ENCODE results near the gene MOB1B. TPM values are rescaled to one million over a fixed set of nuclear protein-coding genes. Genes with fewer than 3 reads are reported as not detected.

MOB1B gene
- total and polyA plus RNA-seq, 2 experiments from 2014 or later, result 7.9 to 30.2 TPM

DNA sequence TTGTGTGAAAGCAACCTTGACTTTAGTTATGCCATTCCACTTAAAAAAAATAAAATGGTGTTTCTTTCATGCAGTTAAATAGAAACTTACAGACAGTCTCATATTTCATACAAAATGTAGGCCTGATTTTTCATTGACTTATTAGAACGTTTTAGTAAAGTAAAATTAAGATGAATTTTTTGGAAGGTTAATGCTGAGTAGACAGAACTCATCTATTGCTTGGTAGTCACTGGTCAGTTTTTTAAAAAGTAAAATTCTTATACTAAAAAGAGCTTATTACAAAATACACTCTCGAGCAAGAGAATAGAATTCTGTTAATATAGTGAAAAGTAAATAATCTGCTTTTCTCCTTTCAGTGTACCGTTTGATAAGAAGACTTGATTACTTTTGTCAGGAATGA is 21.4 kb upstream of the MOB1B start:
- no peaks in the 10 kb centered on the region for H3K4me1 ChIP-seq (ENCODE audit: insufficient read depth)
- Mint-ChIP-seq H3K36me3 (ENCODE audit: low read depth) (no peaks in the 10 kb centered on the region), H3K27ac (no peak overlapping the region), H3K4me3 (no peak overlapping the region), H3K27me3 (ENCODE audit: insufficient read depth, low read depth, poor library complexity) (peaks cover 2% of the 10 kb centered on the region), H3K4me1 (no peaks in the 10 kb centered on the region), H3K9me3 (0 out of 3 replicates have a peak, but pooled peaks cover 2% of the 10 kb centered on the region)
- H4K20me1 ChIP-seq (replicated peaks; ENCODE audit: insufficient read depth), result no peaks in the 10 kb centered on the region
- H3K27ac ChIP-seq (ENCODE audit: low read depth), result no peak overlapping the region
- no peak for TF ChIP-seq POLR2AphosphoS5 (IDR thresholded peaks at IDR 0.05; ENCODE audit: low read depth)
- TF ChIP-seq ZNF331 (CRISPR knock-in tag; IDR thresholded peaks at IDR 0.05; ENCODE audit: low read depth), result no peak
- TF ChIP-seq CREB1 (CRISPR knock-in tag; IDR thresholded peaks at IDR 0.05; ENCODE audit: low read depth), result no peak
- TF ChIP-seq, protein P1, sequence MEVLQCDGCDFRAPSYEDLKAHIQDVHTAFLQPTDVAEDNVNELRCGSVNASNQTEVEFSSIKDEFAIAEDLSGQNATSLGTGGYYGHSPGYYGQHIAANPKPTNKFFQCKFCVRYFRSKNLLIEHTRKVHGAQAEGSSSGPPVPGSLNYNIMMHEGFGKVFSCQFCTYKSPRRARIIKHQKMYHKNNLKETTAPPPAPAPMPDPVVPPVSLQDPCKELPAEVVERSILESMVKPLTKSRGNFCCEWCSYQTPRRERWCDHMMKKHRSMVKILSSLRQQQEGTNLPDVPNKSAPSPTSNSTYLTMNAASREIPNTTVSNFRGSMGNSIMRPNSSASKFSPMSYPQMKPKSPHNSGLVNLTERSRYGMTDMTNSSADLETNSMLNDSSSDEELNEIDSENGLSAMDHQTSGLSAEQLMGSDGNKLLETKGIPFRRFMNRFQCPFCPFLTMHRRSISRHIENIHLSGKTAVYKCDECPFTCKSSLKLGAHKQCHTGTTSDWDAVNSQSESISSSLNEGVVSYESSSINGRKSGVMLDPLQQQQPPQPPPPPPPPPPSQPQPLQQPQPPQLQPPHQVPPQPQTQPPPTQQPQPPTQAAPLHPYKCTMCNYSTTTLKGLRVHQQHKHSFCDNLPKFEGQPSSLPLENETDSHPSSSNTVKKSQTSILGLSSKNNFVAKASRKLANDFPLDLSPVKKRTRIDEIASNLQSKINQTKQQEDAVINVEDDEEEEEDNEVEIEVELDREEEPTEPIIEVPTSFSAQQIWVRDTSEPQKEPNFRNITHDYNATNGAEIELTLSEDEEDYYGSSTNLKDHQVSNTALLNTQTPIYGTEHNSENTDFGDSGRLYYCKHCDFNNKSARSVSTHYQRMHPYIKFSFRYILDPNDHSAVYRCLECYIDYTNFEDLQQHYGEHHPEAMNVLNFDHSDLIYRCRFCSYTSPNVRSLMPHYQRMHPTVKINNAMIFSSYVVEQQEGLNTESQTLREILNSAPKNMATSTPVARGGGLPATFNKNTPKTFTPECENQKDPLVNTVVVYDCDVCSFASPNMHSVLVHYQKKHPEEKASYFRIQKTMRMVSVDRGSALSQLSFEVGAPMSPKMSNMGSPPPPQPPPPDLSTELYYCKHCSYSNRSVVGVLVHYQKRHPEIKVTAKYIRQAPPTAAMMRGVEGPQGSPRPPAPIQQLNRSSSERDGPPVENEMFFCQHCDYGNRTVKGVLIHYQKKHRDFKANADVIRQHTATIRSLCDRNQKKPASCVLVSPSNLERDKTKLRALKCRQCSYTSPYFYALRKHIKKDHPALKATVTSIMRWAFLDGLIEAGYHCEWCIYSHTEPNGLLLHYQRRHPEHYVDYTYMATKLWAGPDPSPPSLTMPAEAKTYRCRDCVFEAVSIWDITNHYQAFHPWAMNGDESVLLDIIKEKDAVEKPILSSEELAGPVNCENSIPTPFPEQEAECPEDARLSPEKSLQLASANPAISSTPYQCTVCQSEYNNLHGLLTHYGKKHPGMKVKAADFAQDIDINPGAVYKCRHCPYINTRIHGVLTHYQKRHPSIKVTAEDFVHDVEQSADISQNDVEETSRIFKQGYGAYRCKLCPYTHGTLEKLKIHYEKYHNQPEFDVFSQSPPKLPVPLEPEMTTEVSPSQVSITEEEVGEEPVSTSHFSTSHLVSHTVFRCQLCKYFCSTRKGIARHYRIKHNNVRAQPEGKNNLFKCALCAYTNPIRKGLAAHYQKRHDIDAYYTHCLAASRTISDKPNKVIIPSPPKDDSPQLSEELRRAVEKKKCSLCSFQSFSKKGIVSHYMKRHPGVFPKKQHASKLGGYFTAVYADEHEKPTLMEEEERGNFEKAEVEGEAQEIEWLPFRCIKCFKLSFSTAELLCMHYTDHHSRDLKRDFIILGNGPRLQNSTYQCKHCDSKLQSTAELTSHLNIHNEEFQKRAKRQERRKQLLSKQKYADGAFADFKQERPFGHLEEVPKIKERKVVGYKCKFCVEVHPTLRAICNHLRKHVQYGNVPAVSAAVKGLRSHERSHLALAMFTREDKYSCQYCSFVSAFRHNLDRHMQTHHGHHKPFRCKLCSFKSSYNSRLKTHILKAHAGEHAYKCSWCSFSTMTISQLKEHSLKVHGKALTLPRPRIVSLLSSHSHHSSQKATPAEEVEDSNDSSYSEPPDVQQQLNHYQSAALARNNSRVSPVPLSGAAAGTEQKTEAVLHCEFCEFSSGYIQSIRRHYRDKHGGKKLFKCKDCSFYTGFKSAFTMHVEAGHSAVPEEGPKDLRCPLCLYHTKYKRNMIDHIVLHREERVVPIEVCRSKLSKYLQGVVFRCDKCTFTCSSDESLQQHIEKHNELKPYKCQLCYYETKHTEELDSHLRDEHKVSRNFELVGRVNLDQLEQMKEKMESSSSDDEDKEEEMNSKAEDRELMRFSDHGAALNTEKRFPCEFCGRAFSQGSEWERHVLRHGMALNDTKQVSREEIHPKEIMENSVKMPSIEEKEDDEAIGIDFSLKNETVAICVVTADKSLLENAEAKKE (CRISPR knock-in tag; IDR thresholded peaks at IDR 0.05), result no peak
- no peak for TF ChIP-seq ZNF114 (CRISPR knock-in tag; IDR thresholded peaks at IDR 0.05)
- TF ChIP-seq, protein P2, sequence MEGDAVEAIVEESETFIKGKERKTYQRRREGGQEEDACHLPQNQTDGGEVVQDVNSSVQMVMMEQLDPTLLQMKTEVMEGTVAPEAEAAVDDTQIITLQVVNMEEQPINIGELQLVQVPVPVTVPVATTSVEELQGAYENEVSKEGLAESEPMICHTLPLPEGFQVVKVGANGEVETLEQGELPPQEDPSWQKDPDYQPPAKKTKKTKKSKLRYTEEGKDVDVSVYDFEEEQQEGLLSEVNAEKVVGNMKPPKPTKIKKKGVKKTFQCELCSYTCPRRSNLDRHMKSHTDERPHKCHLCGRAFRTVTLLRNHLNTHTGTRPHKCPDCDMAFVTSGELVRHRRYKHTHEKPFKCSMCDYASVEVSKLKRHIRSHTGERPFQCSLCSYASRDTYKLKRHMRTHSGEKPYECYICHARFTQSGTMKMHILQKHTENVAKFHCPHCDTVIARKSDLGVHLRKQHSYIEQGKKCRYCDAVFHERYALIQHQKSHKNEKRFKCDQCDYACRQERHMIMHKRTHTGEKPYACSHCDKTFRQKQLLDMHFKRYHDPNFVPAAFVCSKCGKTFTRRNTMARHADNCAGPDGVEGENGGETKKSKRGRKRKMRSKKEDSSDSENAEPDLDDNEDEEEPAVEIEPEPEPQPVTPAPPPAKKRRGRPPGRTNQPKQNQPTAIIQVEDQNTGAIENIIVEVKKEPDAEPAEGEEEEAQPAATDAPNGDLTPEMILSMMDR (conservative IDR thresholded peaks at IDR 0.05; ENCODE audit: low read depth in 2 of 2), result no peak
- TF ChIP-seq, protein P3, sequence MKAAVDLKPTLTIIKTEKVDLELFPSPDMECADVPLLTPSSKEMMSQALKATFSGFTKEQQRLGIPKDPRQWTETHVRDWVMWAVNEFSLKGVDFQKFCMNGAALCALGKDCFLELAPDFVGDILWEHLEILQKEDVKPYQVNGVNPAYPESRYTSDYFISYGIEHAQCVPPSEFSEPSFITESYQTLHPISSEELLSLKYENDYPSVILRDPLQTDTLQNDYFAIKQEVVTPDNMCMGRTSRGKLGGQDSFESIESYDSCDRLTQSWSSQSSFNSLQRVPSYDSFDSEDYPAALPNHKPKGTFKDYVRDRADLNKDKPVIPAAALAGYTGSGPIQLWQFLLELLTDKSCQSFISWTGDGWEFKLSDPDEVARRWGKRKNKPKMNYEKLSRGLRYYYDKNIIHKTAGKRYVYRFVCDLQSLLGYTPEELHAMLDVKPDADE (IDR thresholded peaks at IDR 0.05), result no peak
- TF ChIP-seq EZH2phosphoT487 (IDR thresholded peaks at IDR 0.05; ENCODE audit: unreplicated experiment), result no peak
- no peak for TF ChIP-seq STAT1 (IDR thresholded peaks at IDR 0.05; ENCODE audit: unreplicated experiment)
- no peak for TF ChIP-seq NANOG (IDR thresholded peaks at IDR 0.05; ENCODE audit: borderline replicate concordance)
- TF ChIP-seq, protein P4, sequence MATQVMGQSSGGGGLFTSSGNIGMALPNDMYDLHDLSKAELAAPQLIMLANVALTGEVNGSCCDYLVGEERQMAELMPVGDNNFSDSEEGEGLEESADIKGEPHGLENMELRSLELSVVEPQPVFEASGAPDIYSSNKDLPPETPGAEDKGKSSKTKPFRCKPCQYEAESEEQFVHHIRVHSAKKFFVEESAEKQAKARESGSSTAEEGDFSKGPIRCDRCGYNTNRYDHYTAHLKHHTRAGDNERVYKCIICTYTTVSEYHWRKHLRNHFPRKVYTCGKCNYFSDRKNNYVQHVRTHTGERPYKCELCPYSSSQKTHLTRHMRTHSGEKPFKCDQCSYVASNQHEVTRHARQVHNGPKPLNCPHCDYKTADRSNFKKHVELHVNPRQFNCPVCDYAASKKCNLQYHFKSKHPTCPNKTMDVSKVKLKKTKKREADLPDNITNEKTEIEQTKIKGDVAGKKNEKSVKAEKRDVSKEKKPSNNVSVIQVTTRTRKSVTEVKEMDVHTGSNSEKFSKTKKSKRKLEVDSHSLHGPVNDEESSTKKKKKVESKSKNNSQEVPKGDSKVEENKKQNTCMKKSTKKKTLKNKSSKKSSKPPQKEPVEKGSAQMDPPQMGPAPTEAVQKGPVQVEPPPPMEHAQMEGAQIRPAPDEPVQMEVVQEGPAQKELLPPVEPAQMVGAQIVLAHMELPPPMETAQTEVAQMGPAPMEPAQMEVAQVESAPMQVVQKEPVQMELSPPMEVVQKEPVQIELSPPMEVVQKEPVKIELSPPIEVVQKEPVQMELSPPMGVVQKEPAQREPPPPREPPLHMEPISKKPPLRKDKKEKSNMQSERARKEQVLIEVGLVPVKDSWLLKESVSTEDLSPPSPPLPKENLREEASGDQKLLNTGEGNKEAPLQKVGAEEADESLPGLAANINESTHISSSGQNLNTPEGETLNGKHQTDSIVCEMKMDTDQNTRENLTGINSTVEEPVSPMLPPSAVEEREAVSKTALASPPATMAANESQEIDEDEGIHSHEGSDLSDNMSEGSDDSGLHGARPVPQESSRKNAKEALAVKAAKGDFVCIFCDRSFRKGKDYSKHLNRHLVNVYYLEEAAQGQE (IDR thresholded peaks at IDR 0.05; ENCODE audit: unreplicated experiment), result no peak
- TF ChIP-seq JUNB (IDR thresholded peaks at IDR 0.05; ENCODE audit: unreplicated experiment), result no peak
- no peak for TF ChIP-seq EZH2 (IDR thresholded peaks at IDR 0.05; ENCODE audit: low read depth, unreplicated experiment)
- no peak overlapping the region for H3K4me2 ChIP-seq
- 0 out of 2 replicates have a peak, but pooled peaks cover 4% of the 10 kb centered on the region for H3K9me2 ChIP-seq (ENCODE audit: insufficient read depth)
- H3K27me3 ChIP-seq (ENCODE audit: insufficient read depth), result no peaks in the 10 kb centered on the region
- no peak for DNase-seq (ENCODE audit: low spot score)
- no peaks in the 10 kb centered on the region for H3F3A ChIP-seq (replicated peaks; ENCODE audit: low read depth)
- no peak for ATAC-seq
- no peaks in the 10 kb centered on the region for H3K79me2 ChIP-seq (replicated peaks; ENCODE audit: insufficient read depth)
- H3K36me3 ChIP-seq (ENCODE audit: insufficient read depth), result no peaks in the 10 kb centered on the region
- no peak overlapping the region for H2AFZ ChIP-seq
- H3K4me3 ChIP-seq, result no peak overlapping the region

Data from GM23338 (cell line).